Measurements from ENCODE around the gene KCNV2.

DNA sequence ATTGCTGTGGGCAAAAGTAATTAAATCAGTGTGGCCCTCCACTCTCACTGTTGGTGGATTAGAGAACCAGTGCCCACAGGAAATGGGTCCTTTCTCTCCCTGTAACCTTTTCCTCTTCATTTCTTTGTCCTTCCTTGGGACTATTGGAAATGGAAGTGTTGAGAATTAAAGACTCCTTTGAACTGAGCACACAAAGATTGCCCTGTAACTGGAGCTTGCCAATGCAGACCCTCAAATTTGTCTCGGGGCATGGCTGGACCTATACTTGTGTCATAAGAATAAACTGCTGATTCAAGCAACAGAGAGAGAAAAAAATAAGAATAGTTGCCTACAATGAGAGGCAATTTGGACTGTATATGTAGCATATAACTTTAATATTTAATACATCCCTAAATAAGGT, 13.7 kb downstream of the KCNV2 start:
- TF ChIP-seq, protein P1, sequence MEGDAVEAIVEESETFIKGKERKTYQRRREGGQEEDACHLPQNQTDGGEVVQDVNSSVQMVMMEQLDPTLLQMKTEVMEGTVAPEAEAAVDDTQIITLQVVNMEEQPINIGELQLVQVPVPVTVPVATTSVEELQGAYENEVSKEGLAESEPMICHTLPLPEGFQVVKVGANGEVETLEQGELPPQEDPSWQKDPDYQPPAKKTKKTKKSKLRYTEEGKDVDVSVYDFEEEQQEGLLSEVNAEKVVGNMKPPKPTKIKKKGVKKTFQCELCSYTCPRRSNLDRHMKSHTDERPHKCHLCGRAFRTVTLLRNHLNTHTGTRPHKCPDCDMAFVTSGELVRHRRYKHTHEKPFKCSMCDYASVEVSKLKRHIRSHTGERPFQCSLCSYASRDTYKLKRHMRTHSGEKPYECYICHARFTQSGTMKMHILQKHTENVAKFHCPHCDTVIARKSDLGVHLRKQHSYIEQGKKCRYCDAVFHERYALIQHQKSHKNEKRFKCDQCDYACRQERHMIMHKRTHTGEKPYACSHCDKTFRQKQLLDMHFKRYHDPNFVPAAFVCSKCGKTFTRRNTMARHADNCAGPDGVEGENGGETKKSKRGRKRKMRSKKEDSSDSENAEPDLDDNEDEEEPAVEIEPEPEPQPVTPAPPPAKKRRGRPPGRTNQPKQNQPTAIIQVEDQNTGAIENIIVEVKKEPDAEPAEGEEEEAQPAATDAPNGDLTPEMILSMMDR (IDR thresholded peaks at IDR 0.05): no peak
- TF ChIP-seq POLR2A (IDR thresholded peaks at IDR 0.05): no peak
